Mucosa of gallbladder (tissue), 1 donor: ENCODE measurements around the gene ANO4. TPM values are rescaled to one million over a fixed set of nuclear protein-coding genes. Genes with fewer than 3 reads are reported as not detected.
"Not testable (repeated sequence)": the region's sequence is repeated elsewhere in the genome, so short reads cannot be mapped to it uniquely, and the experiment has no call there.

Experiments used
- DNase-seq: peaks from one replicate; pipeline ENCODE4 v3.0.0-alpha.2; 2020; ENCODE audit warnings: low spot score
- total RNA-seq: library from RNA; stranded (reverse); gene quantifications from one replicate; pipeline ENCODE4 v1.2.1, GENCODE V29; 2021
- donor health status: DM: no; HTN: no; CAD: no.

Gene ANO4
- total RNA-seq, 1 donor from 2014 or later, result 0.12 TPM

GRCh38 chr12:101089271-101089670 is 294.7 kb downstream of the ANO4 start:
- DNase-seq, result no peak

GRCh38 chr12:101090222-101090621 is 295.6 kb downstream of the ANO4 start:
- DNase-seq, result not testable (repeated sequence)

GRCh38 chr12:101097829-101098580 is 303.4 kb downstream of the ANO4 start:
- DNase-seq, result peak; percentile 50

- DNase-seq, result no peak
Observed at GRCh38 chr12:101107032-101107763, 312.6 kb downstream of the ANO4 start.

- no peak for DNase-seq
Observed at GRCh38 chr12:101108130-101108529, 313.6 kb downstream of the ANO4 start.

- DNase-seq, result no peak
Observed at GRCh38 chr12:101110866-101111265, 316.3 kb downstream of the ANO4 start.

GRCh38 chr12:101111441-101111840 is 316.9 kb downstream of the ANO4 start:
- no peak for DNase-seq

GRCh38 chr12:101115326-101115725 is 320.8 kb downstream of the ANO4 start:
- no peak for DNase-seq

GRCh38 chr12:101116911-101117310 is 322.3 kb downstream of the ANO4 start:
- DNase-seq, result no peak

- no peak for DNase-seq
Observed at GRCh38 chr12:101117842-101118241, 323.3 kb downstream of the ANO4 start.

GRCh38 chr12:101127521-101128219 is 333.1 kb downstream of the ANO4 start:
- DNase-seq, result no peak

GRCh38 chr12:101145777-101146431 is 351.3 kb downstream of the ANO4 start:
- not testable (repeated sequence) for DNase-seq

- no peak for DNase-seq
Observed at GRCh38 chr12:101165319-101165718, 370.7 kb downstream of the ANO4 start.

- no peak for DNase-seq
Observed at GRCh38 chr12:101166866-101167265, 372.3 kb downstream of the ANO4 start.

GRCh38 chr12:101168001-101168400 is 373.4 kb downstream of the ANO4 start:
- no peak for DNase-seq

GRCh38 chr12:101172316-101172715 is 377.7 kb downstream of the ANO4 start:
- no peak for DNase-seq

- DNase-seq, result no peak
Observed at GRCh38 chr12:101173197-101173749, 378.7 kb downstream of the ANO4 start.

- DNase-seq, result no peak
Observed at GRCh38 chr12:101174541-101174940, 380.0 kb downstream of the ANO4 start.
